ENCODE data around the gene DYNLT4. TPM values are rescaled to one million over a fixed set of nuclear protein-coding genes. Genes with fewer than 3 reads are reported as not detected.

DYNLT4 gene
- total and polyA plus RNA-seq, 2 of the 13 experiments (the other 11 are each of a cell fraction or from before 2014, with no cell fraction given): 0.77 TPM; not detected in 1

DNA sequence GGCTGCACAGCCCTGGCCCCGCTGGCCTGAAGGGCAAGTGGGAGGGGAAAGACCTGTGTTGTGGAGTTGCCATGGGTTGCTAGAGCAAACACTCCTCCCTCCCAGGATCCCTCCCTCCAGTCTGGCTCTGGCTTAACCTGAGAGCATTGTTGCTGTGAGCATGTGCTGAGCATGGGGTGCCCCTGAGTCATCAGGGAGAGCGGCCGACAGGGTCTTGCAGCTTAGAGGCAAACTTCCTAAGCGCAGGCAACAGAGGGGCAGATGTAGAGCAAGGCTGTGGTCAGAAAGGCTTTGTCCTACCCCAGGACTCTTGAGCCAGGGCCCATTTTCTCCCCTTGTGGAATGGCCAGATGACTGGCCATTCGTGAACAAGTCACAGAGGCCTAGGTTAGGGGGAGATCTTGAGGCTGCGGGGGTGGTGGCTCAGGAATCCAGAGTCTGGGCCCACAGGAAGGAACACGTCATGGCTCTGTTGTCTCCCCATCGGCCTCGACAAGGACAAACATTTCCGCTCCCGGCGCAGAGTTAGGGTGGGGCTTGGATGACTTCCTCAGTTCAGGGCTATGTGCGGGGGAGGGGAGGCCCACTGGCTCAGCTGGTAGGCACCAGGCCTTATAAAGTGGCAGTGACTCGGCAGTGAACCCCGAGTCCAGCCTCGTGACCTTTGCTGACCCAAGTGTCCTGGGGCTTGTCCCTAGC, 362 bp upstream of the DYNLT4 start:
- FAIRE-seq (peak; percentile 97), ATAC-seq (peak; percentile 83), DNase-seq (ENCODE audit: low spot score) (peak; percentile 98)
- Histone ChIP-seq H3K36me3 (replicated peaks in 1 of 2; ENCODE audit: control insufficient read depth in 1 of 2, insufficient read depth in 2 of 2, low read length in 2 of 2) (peaks cover 5 to 33% of the 10 kb centered on the region in 2 experiments; a peak in 3 of 5 replicates), H3K27me3 (ENCODE audit: control insufficient read depth in 1 of 2, insufficient read depth in 2 of 2, low read length in 2 of 2) (no peaks in the 10 kb centered on the region), H3K9me3 (ENCODE audit: low read length) (no peaks in the 10 kb centered on the region), H3K9ac (ENCODE audit: insufficient read depth, low read depth, low read length) (peak overlapping the region; percentile 99), H3K4me3 (replicated peaks in 1 of 3; ENCODE audit: insufficient read depth in 1 of 3, low read depth in 2 of 3, low read length in 3 of 3) (peak overlapping the region; percentile 70 to 87 (median 78); a peak in 5 of 6 replicates), H3K27ac (ENCODE audit: extremely low read length, insufficient read depth, low read length) (peak overlapping the region; percentile 100), H3K79me2 (ENCODE audit: insufficient read depth, low read length) (peaks cover 11% of the 10 kb centered on the region), H2AFZ (ENCODE audit: low read length) (no peak overlapping the region), H3K4me1 (ENCODE audit: insufficient read depth, low read length) (peaks cover 73% of the 10 kb centered on the region), H3K4me2 (ENCODE audit: low read depth, low read length) (peak overlapping the region; percentile 98), H4K20me1 (ENCODE audit: insufficient read depth, low read length) (no peaks in the 10 kb centered on the region)
- 0% methylated on average over 3 of the region's 16 CpGs for WGBS (ENCODE audit: low lambda C conversion rate)
- intact Hi-C loops (cut with micrococcal nuclease; ENCODE audit: unreplicated experiment): loop anchor here (2.0 kb wide), 2 partner anchors 15 to 19 kb away; no protein-coding TSS in a partner anchor
- in situ Hi-C loops (cut with HindIII; ENCODE audit: extremely low pct_ligation_motif_present, low pct_unique_long_range_greater_than_20kb): no loop called here
- POLR2A ChIA-PET: interaction anchor here (0.8 to 12.9 kb wide), 18 partner anchors 9 to 693 kb away, joined by 3 to 570 read pairs (median 21); partner anchors contain the start of genes BEST4, EIF2B3, HECTD3 and MMACHC
- CTCF ChIA-PET (ENCODE audit: low intra/inter-chr PET ratio, low total read pairs): no interaction called here
- TSS peak; percentile 30 for BruUV-seq (replicated peaks)
- TF ChIP-seq YEATS2 (CRISPR knock-in tag; IDR thresholded peaks at IDR 0.05; ENCODE audit: borderline replicate concordance) (peak; percentile 72; the same call in 1 of the 2 replicates), ZMYM2 (CRISPR knock-in tag; IDR thresholded peaks at IDR 0.05) (no peak; the same call in 1 of the 2 replicates), ZFYVE20 (CRISPR knock-in tag; IDR thresholded peaks at IDR 0.05; ENCODE audit: borderline replicate concordance, low read depth) (no peak), HNRNPH1 (optimal IDR thresholded peaks at IDR 0.05; ENCODE audit: low read depth, low read length) (no peak), NFKB2 (CRISPR knock-in tag; IDR thresholded peaks at IDR 0.05; ENCODE audit: borderline replicate concordance) (peak; percentile 86), KLF9 (CRISPR knock-in tag; IDR thresholded peaks at IDR 0.05; ENCODE audit: low read depth) (no peak), ZNF772 (CRISPR knock-in tag; IDR thresholded peaks at IDR 0.05) (peak; percentile 92), ZNF557 (CRISPR knock-in tag; IDR thresholded peaks at IDR 0.05) (peak; percentile 65; the same call in 1 of the 2 replicates), KDM5A (IDR thresholded peaks at IDR 0.05; ENCODE audit: borderline replicate concordance, low read length) (peak; percentile 6; the same call in 1 of the 2 replicates), EP300 (IDR thresholded peaks at IDR 0.05; ENCODE audit: low read depth in 2 of 2, low read length in 2 of 2) (peak; percentile 71 to 92; a peak in 3 of 4 replicates), EP300 (CRISPR knock-in tag; IDR thresholded peaks at IDR 0.05; ENCODE audit: borderline replicate concordance) (peak; percentile 57; the same call in 1 of the 2 replicates), MIXL1 (CRISPR knock-in tag; IDR thresholded peaks at IDR 0.05) (no peak; the same call in 1 of the 2 replicates), ATF7 (IDR thresholded peaks at IDR 0.05) (peak; percentile 17; the same call in 1 of the 2 replicates), ATF7 (CRISPR knock-in tag; IDR thresholded peaks at IDR 0.05) (peak; percentile 93), NONO (IDR thresholded peaks at IDR 0.05) (no peak), NONO (CRISPR knock-in tag; conservative IDR thresholded peaks at IDR 0.05) (peak; percentile 64), TMF1 (CRISPR knock-in tag; IDR thresholded peaks at IDR 0.05; ENCODE audit: low read depth) (peak; percentile 80; the same call in 1 of the 2 replicates), FOXC1 (CRISPR knock-in tag; IDR thresholded peaks at IDR 0.05; ENCODE audit: borderline replicate concordance) (peak; percentile 45)
- TF ChIP-seq, protein P1, sequence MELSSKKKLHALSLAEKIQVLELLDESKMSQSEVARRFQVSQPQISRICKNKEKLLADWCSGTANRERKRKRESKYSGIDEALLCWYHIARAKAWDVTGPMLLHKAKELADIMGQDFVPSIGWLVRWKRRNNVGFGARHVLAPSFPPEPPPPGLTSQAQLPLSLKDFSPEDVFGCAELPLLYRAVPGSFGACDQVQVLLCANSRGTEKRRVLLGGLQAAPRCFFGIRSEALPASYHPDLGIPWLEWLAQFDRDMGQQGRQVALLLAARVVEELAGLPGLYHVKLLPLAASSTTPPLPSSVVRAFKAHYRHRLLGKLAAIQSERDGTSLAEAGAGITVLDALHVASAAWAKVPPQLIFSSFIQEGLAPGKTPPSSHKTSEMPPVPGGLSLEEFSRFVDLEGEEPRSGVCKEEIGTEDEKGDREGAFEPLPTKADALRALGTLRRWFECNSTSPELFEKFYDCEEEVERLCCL (CRISPR knock-in tag; IDR thresholded peaks at IDR 0.05; ENCODE audit: borderline replicate concordance): no peak
- TF ChIP-seq, protein P2, sequence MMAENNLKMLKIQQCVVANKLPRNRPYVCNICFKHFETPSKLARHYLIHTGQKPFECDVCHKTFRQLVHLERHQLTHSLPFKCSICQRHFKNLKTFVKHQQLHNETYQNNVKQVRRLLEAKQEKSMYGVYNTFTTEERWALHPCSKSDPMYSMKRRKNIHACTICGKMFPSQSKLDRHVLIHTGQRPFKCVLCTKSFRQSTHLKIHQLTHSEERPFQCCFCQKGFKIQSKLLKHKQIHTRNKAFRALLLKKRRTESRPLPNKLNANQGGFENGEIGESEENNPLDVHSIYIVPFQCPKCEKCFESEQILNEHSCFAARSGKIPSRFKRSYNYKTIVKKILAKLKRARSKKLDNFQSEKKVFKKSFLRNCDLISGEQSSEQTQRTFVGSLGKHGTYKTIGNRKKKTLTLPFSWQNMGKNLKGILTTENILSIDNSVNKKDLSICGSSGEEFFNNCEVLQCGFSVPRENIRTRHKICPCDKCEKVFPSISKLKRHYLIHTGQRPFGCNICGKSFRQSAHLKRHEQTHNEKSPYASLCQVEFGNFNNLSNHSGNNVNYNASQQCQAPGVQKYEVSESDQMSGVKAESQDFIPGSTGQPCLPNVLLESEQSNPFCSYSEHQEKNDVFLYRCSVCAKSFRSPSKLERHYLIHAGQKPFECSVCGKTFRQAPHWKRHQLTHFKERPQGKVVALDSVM (CRISPR knock-in tag; IDR thresholded peaks at IDR 0.05): peak; percentile 67
- TF ChIP-seq, protein P3, sequence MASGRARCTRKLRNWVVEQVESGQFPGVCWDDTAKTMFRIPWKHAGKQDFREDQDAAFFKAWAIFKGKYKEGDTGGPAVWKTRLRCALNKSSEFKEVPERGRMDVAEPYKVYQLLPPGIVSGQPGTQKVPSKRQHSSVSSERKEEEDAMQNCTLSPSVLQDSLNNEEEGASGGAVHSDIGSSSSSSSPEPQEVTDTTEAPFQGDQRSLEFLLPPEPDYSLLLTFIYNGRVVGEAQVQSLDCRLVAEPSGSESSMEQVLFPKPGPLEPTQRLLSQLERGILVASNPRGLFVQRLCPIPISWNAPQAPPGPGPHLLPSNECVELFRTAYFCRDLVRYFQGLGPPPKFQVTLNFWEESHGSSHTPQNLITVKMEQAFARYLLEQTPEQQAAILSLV (CRISPR knock-in tag; IDR thresholded peaks at IDR 0.05; ENCODE audit: borderline replicate concordance): peak; percentile 82; the same call in 1 of the 2 replicates
